SK-N-MC (cell line): Measurements from ENCODE around the gene MYB.

ENCODE experiments used
- DNase-seq: peaks from one replicate; pipeline ENCODE4 v3.0.0-alpha.2; 2011; ENCODE audit warnings: low read depth, low spot score
- H3K27ac ChIP-seq: fragments of 200-600 bp; sonication (generic); 2 replicates; pipeline ENCODE4 v1.5.1; 2016; ENCODE audit warnings: mixed run types
- H3K36me3 ChIP-seq: fragments of 200-600 bp; sonication (generic); 2 replicates; pipeline ENCODE4 v1.6.1; 2017; ENCODE audit warnings: antibody characterized with exemption, low read length, mixed read lengths; ENCODE audit not compliant: insufficient read depth
- H3K4me3 ChIP-seq: fragments of 200-600 bp; sonication (generic); 2 replicates; pipeline ENCODE4 v1.5.1; 2016
- H3K9ac ChIP-seq: fragments of 200-600 bp; sonication (generic); 2 replicates; pipeline ENCODE4 v1.8.0; 2017; ENCODE audit warnings: mixed run types, mixed read lengths; ENCODE audit not compliant: insufficient read length
- H3K9me3 ChIP-seq: fragments of 200-600 bp; sonication (generic); 2 replicates; pipeline ENCODE4 v1.6.1; 2017; ENCODE audit warnings: low read depth, mild to moderate bottlenecking, antibody characterized with exemption, low read length, moderate library complexity, mixed read lengths
- EZH2 ChIP-seq: fragments of 200-600 bp; sonication (generic); IDR thresholded peaks from one replicate; pipeline ENCODE4 v1.6.1; 2017; ENCODE audit warnings: antibody characterized with exemption
- FOXP2 ChIP-seq: optimal IDR thresholded peaks from 2 replicates; pipeline ENCODE3; 2011; ENCODE audit warnings: mild to moderate bottlenecking, moderate library complexity; ENCODE audit not compliant: insufficient read depth; ENCODE audit errors: extremely low read length, control extremely low read depth
- POLR2AphosphoS5 ChIP-seq: IDR thresholded peaks from 2 replicates; pipeline ENCODE4 v1.6.1; 2012; ENCODE audit warnings: mild to moderate bottlenecking, low read depth, low read length, borderline replicate concordance

MYB gene

DNA sequence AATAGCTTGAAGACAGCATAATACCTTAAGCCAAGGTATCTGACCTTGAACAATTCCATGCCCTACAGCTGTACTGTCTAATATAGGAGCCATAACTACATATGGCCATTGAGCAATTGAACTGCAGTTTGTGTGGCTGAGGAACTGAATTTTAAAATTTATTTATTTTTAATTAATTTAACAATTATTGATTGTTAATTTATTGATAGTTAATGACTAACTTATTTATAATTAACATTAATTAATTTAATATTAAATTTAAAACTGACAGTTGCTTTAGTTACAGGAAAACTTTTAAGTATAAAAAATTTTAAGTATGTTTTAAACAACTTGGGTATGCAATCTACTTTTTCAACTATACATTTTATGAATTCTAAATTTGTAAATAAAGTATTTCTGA lies 12.3 kb upstream of the MYB start:
- no peak for DNase-seq
- TF ChIP-seq FOXP2 (no peak), EZH2 (no peak), POLR2AphosphoS5 (no peak)

GRCh38 chr6:135170238-135170637 lies 10.9 kb upstream of the MYB start:
- no peak overlapping the region for H3K9ac ChIP-seq
- no peaks in the 10 kb centered on the region for H3K9me3 ChIP-seq
- no peak overlapping the region for H3K4me3 ChIP-seq
- H3K36me3 ChIP-seq, result no peaks in the 10 kb centered on the region
- no peak for DNase-seq
- TF ChIP-seq EZH2, result no peak
- TF ChIP-seq POLR2AphosphoS5, result no peak
- no peak for TF ChIP-seq FOXP2
- H3K27ac ChIP-seq, result no peak overlapping the region

More for the DNA sequence above, 12.3 kb upstream of the MYB start:
- H3K4me3 ChIP-seq, result no peak overlapping the region
- H3K9me3 ChIP-seq, result no peaks in the 10 kb centered on the region
- no peak overlapping the region for H3K27ac ChIP-seq
- no peak overlapping the region for H3K9ac ChIP-seq
- no peaks in the 10 kb centered on the region for H3K36me3 ChIP-seq

- Histone ChIP-seq H3K27ac (no peak overlapping the region), H3K9ac (no peak overlapping the region), H3K9me3 (no peaks in the 10 kb centered on the region), H3K4me3 (no peak overlapping the region), H3K36me3 (no peaks in the 10 kb centered on the region)
- no peak for TF ChIP-seq EZH2
- no peak for TF ChIP-seq POLR2AphosphoS5
- TF ChIP-seq FOXP2, result no peak
- no peak for DNase-seq
Observed at GRCh38 chr6:135170849-135171248, 10.3 kb upstream of the MYB start.

DNA sequence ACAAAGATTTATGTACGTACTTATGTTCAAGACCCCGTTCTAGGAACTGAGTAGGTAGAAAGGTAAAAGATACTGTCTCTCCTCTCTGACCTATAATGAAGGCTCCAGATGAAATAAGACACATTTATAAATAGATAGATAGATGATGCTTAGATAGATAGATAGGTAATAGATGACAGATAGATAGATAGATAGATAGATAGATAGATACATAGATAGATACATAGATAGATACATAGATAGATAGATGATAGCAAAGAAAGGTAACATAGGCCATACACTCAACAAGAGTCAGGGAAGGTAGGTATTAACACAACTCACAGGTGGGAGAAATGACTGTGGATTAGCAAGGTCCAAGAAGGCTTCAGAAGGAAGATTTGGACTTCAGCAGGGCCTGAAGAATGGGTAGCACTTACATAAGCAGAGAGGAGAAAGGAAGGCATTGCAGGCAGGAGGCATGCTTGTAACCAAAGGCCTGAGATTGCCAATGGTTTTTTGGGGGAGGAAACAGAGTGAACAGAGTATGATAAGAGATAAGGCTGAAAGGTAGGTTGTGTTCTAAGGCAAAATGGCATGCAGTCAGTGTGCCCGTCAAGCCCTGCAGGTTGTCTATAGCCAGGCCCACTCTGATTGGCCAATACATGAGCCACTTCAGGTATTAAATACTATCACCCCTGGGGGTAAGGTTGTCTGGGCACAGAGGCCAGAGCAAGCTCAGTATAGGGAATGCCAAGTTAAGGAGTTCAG lies 7.7 kb upstream of the MYB start:
- TF ChIP-seq FOXP2 (no peak), EZH2 (no peak), POLR2AphosphoS5 (no peak)
- Histone ChIP-seq H3K4me3 (no peak overlapping the region), H3K36me3 (no peaks in the 10 kb centered on the region), H3K9ac (no peak overlapping the region), H3K9me3 (no peaks in the 10 kb centered on the region), H3K27ac (no peak overlapping the region)
- DNase-seq, result no peak

GRCh38 chr6:135173989-135174484 lies 7.1 kb upstream of the MYB start:
- H3K9ac ChIP-seq, result no peak overlapping the region
- no peak overlapping the region for H3K4me3 ChIP-seq
- H3K27ac ChIP-seq, result no peak overlapping the region
- DNase-seq, result no peak
- H3K36me3 ChIP-seq, result no peaks in the 10 kb centered on the region
- no peaks in the 10 kb centered on the region for H3K9me3 ChIP-seq
- TF ChIP-seq POLR2AphosphoS5 (no peak), EZH2 (no peak), FOXP2 (no peak)

DNA sequence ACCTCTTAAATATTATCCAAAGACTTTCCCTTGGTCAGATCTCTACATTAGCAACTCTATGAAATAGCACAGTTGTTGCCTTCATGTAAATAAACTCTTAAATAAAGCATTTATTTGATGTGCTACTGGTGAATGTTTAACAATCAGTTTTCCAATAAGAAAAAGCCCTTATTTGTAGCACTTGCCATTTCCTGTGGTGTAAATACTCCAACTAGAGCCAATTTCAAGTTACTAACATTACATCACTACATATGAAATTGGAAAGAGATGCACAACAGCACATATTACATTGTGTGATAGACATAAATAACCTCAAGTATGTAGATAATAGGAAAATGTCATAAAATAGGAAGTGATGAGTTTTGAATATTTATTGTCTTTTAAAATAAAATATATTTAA lies 5.0 kb upstream of the MYB start:
- no peak for DNase-seq
- no peak for TF ChIP-seq EZH2
- TF ChIP-seq FOXP2, result no peak
- no peak for TF ChIP-seq POLR2AphosphoS5
- H3K9ac ChIP-seq, result no peak overlapping the region
- no peak overlapping the region for H3K27ac ChIP-seq
- H3K9me3 ChIP-seq, result no peaks in the 10 kb centered on the region
- no peak overlapping the region for H3K4me3 ChIP-seq
- no peaks in the 10 kb centered on the region for H3K36me3 ChIP-seq

DNA sequence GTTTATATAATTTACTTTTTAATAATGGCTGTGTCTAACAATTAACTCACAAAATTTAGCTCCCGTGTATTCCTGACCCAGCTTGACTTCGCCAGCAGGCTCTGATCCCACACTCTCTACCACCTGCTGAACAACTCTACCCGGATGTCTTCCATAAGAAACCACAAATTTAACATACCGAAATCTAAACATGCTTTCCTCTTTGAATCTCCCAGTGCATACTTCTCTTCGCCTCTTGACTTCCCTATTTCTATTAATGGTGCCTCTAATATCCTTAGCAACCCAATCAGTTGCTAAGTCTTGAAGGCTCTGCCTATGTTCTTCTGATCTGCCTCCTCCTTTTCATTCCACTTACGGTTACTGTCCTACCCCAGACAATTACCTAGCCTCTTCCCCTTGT lies 4.6 kb upstream of the MYB start:
- H3K9ac ChIP-seq, result no peak overlapping the region
- no peak for DNase-seq
- H3K4me3 ChIP-seq, result no peak overlapping the region
- H3K27ac ChIP-seq, result no peak overlapping the region
- no peaks in the 10 kb centered on the region for H3K36me3 ChIP-seq
- no peaks in the 10 kb centered on the region for H3K9me3 ChIP-seq
- TF ChIP-seq POLR2AphosphoS5, result no peak
- no peak for TF ChIP-seq EZH2
- TF ChIP-seq FOXP2, result no peak

- H3K9ac ChIP-seq, result peak overlapping the region; percentile 47
- DNase-seq, result no peak
- no peak overlapping the region for H3K4me3 ChIP-seq
- H3K27ac ChIP-seq, result peak overlapping the region; percentile 56; the same call in 1 of the 2 replicates
- no peaks in the 10 kb centered on the region for H3K9me3 ChIP-seq
- H3K36me3 ChIP-seq, result no peaks in the 10 kb centered on the region
- no peak for TF ChIP-seq EZH2
- no peak for TF ChIP-seq FOXP2
- no peak for TF ChIP-seq POLR2AphosphoS5
Observed at GRCh38 chr6:135179372-135179771, 1.7 kb upstream of the MYB start.
